H9 (cell line): ENCODE data around the gene RGP1. TPM values are rescaled to one million over a fixed set of nuclear protein-coding genes. Genes with fewer than 3 reads are reported as not detected.

Experiments
- DNase-seq: peaks from one replicate; pipeline ENCODE4 v3.0.0-alpha.2; 2017
- H2AFZ ChIP-seq: one replicate; pipeline ENCODE4 v1.6.1; 2013; ENCODE audit warnings: mild to moderate bottlenecking, low read length, control low read depth, moderate library complexity
- H2AK5ac ChIP-seq: 2 replicates; pipeline ENCODE4 v1.6.1; 2013; ENCODE audit warnings: low read length, control low read depth, mixed read lengths; ENCODE audit not compliant: insufficient read length
- H2BK120ac ChIP-seq: one replicate; pipeline ENCODE4 v1.6.1; 2013; ENCODE audit warnings: low read depth, mild to moderate bottlenecking, low read length, control low read depth, inconsistent platforms; ENCODE audit not compliant: poor library complexity, severe bottlenecking
- H2BK12ac ChIP-seq: 2 replicates; pipeline ENCODE4 v1.6.1; 2013; ENCODE audit warnings: low read length, control low read depth, mixed read lengths, low read depth; ENCODE audit not compliant: insufficient read length
- H2BK15ac ChIP-seq: 2 replicates; pipeline ENCODE4 v1.6.1; 2013; ENCODE audit warnings: low read depth, low read length, control low read depth
- H2BK20ac ChIP-seq: one replicate; pipeline ENCODE4 v1.6.1; 2013; ENCODE audit warnings: low read depth, mild to moderate bottlenecking, low read length, control low read depth, inconsistent platforms; ENCODE audit not compliant: poor library complexity, severe bottlenecking
- H2BK5ac ChIP-seq: 2 replicates; pipeline ENCODE4 v1.6.1; 2013; ENCODE audit warnings: low read length, control low read depth, mixed read lengths; ENCODE audit not compliant: insufficient read length
- H3K14ac ChIP-seq: 2 replicates; pipeline ENCODE4 v1.6.1; 2013; ENCODE audit warnings: low read length, control low read depth; ENCODE audit not compliant: insufficient read depth
- H3K18ac ChIP-seq: 2 replicates; pipeline ENCODE4 v1.6.1; 2013; ENCODE audit warnings: low read depth, mild to moderate bottlenecking, mixed read lengths, low read length, control low read depth; ENCODE audit not compliant: insufficient read length
- H3K23ac ChIP-seq: 2 replicates; pipeline ENCODE4 v1.6.1; 2013; ENCODE audit warnings: low read length, control low read depth, mixed read lengths, low read depth; ENCODE audit not compliant: insufficient read length
- H3K23me2 ChIP-seq: 2 replicates; pipeline ENCODE4 v1.6.1; 2013; ENCODE audit warnings: low read depth, mild to moderate bottlenecking, mixed read lengths, low read length, control low read depth; ENCODE audit not compliant: insufficient read length, poor library complexity, severe bottlenecking
- H3K27ac ChIP-seq: 2 replicates; pipeline ENCODE4 v1.5.1; 2013; ENCODE audit warnings: low read length, control low read depth, mixed read lengths, low read depth; ENCODE audit not compliant: insufficient read length
- H3K27me3 ChIP-seq: 2 replicates; pipeline ENCODE4 v1.6.1; 2013; ENCODE audit warnings: low read length, control low read depth, inconsistent platforms; ENCODE audit not compliant: insufficient read depth
- H3K4ac ChIP-seq: 2 replicates; pipeline ENCODE4 v1.6.1; 2013; ENCODE audit warnings: low read depth, mild to moderate bottlenecking, control low read depth, inconsistent platforms, low read length, moderate library complexity
- H3K4me1 ChIP-seq: 2 replicates; pipeline ENCODE4 v1.6.1; 2013; ENCODE audit warnings: low read length, control low read depth, inconsistent platforms; ENCODE audit not compliant: insufficient read depth
- H3K4me2 ChIP-seq: 2 replicates; pipeline ENCODE4 v1.6.1; 2013; ENCODE audit warnings: low read length, control low read depth, mixed read lengths; ENCODE audit not compliant: insufficient read length, insufficient read depth
- H3K56ac ChIP-seq: 2 replicates; pipeline ENCODE4 v1.6.1; 2013; ENCODE audit warnings: low read depth, mild to moderate bottlenecking, mixed read lengths, low read length, control low read depth; ENCODE audit not compliant: insufficient read length
- H3K79me1 ChIP-seq: 2 replicates; pipeline ENCODE4 v1.6.1; 2013; ENCODE audit warnings: low read depth, mild to moderate bottlenecking, moderate library complexity, low read length, control low read depth, inconsistent platforms; ENCODE audit not compliant: insufficient read depth, poor library complexity, severe bottlenecking
- H3K79me2 ChIP-seq: 2 replicates; pipeline ENCODE4 v1.6.1; 2013; ENCODE audit warnings: low read length, control low read depth, inconsistent platforms; ENCODE audit not compliant: insufficient read depth
- H3K9ac ChIP-seq: 2 replicates; pipeline ENCODE4 v1.6.1; 2013; ENCODE audit warnings: low read length, control low read depth, mixed read lengths; ENCODE audit not compliant: insufficient read length; ENCODE audit errors: extremely low read depth
- H3K9me3 ChIP-seq: one replicate; pipeline ENCODE4 v1.6.1; 2013; ENCODE audit warnings: low read depth, low read length, inconsistent platforms; ENCODE audit not compliant: control insufficient read depth
- H3T11ph ChIP-seq: one replicate; pipeline ENCODE4 v1.6.1; 2013; ENCODE audit warnings: mild to moderate bottlenecking, low read length, control low read depth, inconsistent platforms
- H4K20me1 ChIP-seq: one replicate; pipeline ENCODE4 v1.6.1; 2013; ENCODE audit not compliant: control insufficient read depth, insufficient read length, insufficient read depth
- H4K5ac ChIP-seq: 2 replicates; pipeline ENCODE4 v1.6.1; 2013; ENCODE audit warnings: low read depth, mild to moderate bottlenecking, mixed read lengths, low read length, control low read depth; ENCODE audit not compliant: insufficient read length
- H4K8ac ChIP-seq: replicated peaks from 2 replicates; pipeline ENCODE4 v1.6.1; 2013; ENCODE audit warnings: low read length, control low read depth, mixed read lengths, low read depth; ENCODE audit not compliant: insufficient read length
- H4K91ac ChIP-seq: 2 replicates; pipeline ENCODE4 v1.6.1; 2013; ENCODE audit warnings: low read depth, mild to moderate bottlenecking, moderate library complexity, mixed read lengths, low read length, control low read depth; ENCODE audit not compliant: insufficient read length
- H3K27ac Mint-ChIP-seq, 3 experiments: 2 replicates in 2 of 3; 3 replicates in 1 of 3; pipeline ENCODE4 v1.8.0; 2020 to 2021; ENCODE audit warnings: mixed read lengths in 3 of 3, mild to moderate bottlenecking in 1 of 3, moderate library complexity in 1 of 3
- H3K27me3 Mint-ChIP-seq: 2 replicates; pipeline ENCODE4 v1.8.0; 2021; ENCODE audit warnings: low read depth, mild to moderate bottlenecking, moderate library complexity, mixed read lengths
- H3K36me3 Mint-ChIP-seq, 3 experiments: 2 replicates in 2 of 3; 3 replicates in 1 of 3; pipeline ENCODE4 v1.8.0; 2020 to 2021; ENCODE audit warnings: low read depth in 3 of 3, mixed read lengths in 3 of 3; ENCODE audit not compliant: insufficient read depth in 1 of 3
- H3K4me1 Mint-ChIP-seq, 2 experiments: 2 replicates each; pipeline ENCODE4 v1.8.0; 2020; ENCODE audit warnings: mixed read lengths in 2 of 2
- H3K4me3 Mint-ChIP-seq, 2 experiments: 2 replicates in 1 of 2; 3 replicates in 1 of 2; pipeline ENCODE4 v1.8.0; 2020 to 2021; ENCODE audit warnings: mild to moderate bottlenecking in 2 of 2, mixed read lengths in 2 of 2, moderate library complexity in 1 of 2
- H3K9me3 Mint-ChIP-seq, 2 experiments: 2 replicates in 1 of 2; 3 replicates in 1 of 2; pipeline ENCODE4 v1.8.0; 2020; ENCODE audit warnings: mild to moderate bottlenecking in 2 of 2, mixed read lengths in 2 of 2, moderate library complexity in 1 of 2
- WGBS: extraction: QIAGEN DNeasy Blood & Tissue Kit; methylation state at CpG from one replicate; pipeline ENCODE4 v1.1.7; 2013; ENCODE audit warnings: missing lambda C conversion rate, low lambda C conversion rate, mixed read lengths; ENCODE audit not compliant: insufficient read length; ENCODE audit errors: extremely low coverage; 5-methylcytosine and 5-hydroxymethylcytosine counted together
- total RNA-seq: library from RNA; stranded (reverse); gene quantifications from 2 replicates; pipeline ENCODE4 v1.2.1, GENCODE V29; 2021
- TF ChIP-seq, protein P1 (sequence below): fragments of 200-600 bp; sonication (generic); conservative IDR thresholded peaks from 3 replicates; pipeline ENCODE4 v1.8.0; 2021; ENCODE audit warnings: antibody characterized with exemption, mild to moderate bottlenecking

RGP1 gene
- total RNA-seq, 1 experiment from 2014 or later = 25.7 TPM

GRCh38 chr9:35756275-35757225 lies 7.5 kb downstream of the RGP1 start:
- Histone ChIP-seq H2BK5ac (no peak overlapping the region), H3K23ac (no peak overlapping the region), H4K20me1 (no peaks in the 10 kb centered on the region), H2AFZ (no peak overlapping the region), H3K9ac (peak overlapping the region; percentile 51), H2BK20ac (no peak overlapping the region), H3K27ac (no peak overlapping the region), H4K91ac (no peak overlapping the region), H2BK120ac (no peak overlapping the region), H3K23me2 (peaks cover 3% of the 10 kb centered on the region), H3K18ac (peak overlapping the region; percentile 58), H4K5ac (no peak overlapping the region), H2BK12ac (no peak overlapping the region), H3K56ac (no peak overlapping the region), H3K4me1 (no peaks in the 10 kb centered on the region), H4K8ac (no peak overlapping the region), H2AK5ac (no peak overlapping the region), H3T11ph (no peak overlapping the region), H3K9me3 (no peaks in the 10 kb centered on the region), H3K4me2 (peak overlapping the region; percentile 46), H3K4ac (no peak overlapping the region), H2BK15ac (no peak overlapping the region), H3K79me1 (no peaks in the 10 kb centered on the region), H3K14ac (no peak overlapping the region), H3K79me2 (no peaks in the 10 kb centered on the region; the same call in 1 of the 2 replicates), H3K27me3 (no peaks in the 10 kb centered on the region)
- TF ChIP-seq, protein P1, sequence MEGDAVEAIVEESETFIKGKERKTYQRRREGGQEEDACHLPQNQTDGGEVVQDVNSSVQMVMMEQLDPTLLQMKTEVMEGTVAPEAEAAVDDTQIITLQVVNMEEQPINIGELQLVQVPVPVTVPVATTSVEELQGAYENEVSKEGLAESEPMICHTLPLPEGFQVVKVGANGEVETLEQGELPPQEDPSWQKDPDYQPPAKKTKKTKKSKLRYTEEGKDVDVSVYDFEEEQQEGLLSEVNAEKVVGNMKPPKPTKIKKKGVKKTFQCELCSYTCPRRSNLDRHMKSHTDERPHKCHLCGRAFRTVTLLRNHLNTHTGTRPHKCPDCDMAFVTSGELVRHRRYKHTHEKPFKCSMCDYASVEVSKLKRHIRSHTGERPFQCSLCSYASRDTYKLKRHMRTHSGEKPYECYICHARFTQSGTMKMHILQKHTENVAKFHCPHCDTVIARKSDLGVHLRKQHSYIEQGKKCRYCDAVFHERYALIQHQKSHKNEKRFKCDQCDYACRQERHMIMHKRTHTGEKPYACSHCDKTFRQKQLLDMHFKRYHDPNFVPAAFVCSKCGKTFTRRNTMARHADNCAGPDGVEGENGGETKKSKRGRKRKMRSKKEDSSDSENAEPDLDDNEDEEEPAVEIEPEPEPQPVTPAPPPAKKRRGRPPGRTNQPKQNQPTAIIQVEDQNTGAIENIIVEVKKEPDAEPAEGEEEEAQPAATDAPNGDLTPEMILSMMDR = peak; percentile 70
- H3K4me3 Mint-ChIP-seq = peak overlapping the region; percentile 93 to 97
- WGBS = no CpG with 5 or more reads among the region's 48 CpGs
- peak overlapping the region; percentile 82 to 98 (median 97); a peak in 6 of 7 replicates for H3K27ac Mint-ChIP-seq
- H3K36me3 Mint-ChIP-seq = peaks cover 19 to 33% (median 30%) of the 10 kb centered on the region in 3 experiments; a peak in 6 of 7 replicates
- peaks cover 24 to 27% of the 10 kb centered on the region in 2 experiments for H3K4me1 Mint-ChIP-seq
- no peaks in the 10 kb centered on the region for H3K9me3 Mint-ChIP-seq
- DNase-seq = peak; percentile 77
- H3K27me3 Mint-ChIP-seq = no peaks in the 10 kb centered on the region
